Hypothalamus (tissue), 51 donors: ENCODE results near the gene GRIN3B.

Experiments used
- DNase-seq, 51 donors: peaks; one replicate each; lab custom pipeline; 2025; lab: John Stamatoyannopoulos, UW

Gene GRIN3B

GRCh38 chr19:1053176-1054101, 53.2 kb downstream of the GRIN3B start:
- DNase-seq: no peak

DNA sequence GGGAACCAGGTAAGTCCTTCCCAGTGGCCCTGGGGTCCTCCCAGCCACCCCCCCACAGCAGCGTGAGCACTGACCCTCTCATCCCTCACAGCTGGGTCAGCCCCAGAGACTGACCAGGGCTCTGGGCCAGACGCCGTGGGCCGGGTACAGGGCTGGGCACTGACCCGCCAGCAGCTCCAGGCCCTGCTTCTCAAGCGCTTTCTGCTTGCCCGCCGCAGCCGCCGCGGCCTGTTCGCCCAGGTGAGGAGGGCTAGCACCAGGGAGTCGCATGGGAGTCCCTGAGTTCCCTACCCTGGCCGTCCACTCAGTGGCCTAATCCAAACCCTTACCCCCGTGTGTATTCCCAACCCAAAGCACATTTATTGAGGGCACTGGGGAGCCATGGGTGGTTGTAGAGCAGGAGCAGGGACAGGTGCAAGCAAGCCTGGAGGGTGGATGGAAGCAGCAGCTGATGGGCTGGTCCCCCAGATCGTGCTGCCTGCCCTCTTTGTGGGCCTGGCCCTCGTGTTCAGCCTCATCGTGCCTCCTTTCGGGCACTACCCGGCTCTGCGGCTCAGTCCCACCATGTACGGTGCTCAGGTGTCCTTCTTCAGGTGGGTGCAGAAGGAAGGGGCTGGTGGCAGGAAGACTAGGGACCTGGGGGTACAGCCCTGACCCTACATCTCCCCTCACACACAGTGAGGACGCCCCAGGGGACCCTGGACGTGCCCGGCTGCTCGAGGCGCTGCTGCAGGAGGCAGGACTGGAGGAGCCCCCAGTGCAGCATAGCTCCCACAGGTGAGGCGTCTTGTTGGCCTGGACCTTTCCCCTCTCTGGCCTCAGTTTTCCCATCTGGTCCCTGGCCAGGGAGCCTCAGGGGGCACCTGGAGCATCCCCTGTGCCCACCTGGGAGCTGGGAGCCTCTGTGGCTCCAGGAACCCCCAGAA, 54.1 kb downstream of the GRIN3B start:
- no peak for DNase-seq

DNA sequence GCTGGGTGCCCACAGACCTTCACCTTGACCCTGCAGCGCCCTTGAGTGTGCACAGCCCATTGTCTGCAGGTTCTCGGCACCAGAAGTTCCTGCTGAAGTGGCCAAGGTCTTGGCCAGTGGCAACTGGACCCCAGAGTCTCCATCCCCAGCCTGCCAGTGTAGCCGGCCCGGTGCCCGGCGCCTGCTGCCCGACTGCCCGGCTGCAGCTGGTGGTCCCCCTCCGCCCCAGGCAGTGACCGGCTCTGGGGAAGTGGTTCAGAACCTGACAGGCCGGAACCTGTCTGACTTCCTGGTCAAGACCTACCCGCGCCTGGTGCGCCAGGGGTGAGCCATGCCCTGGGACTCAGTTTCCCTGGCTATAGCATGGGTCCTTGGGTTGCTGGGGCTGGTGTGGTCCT, 54.8 kb downstream of the GRIN3B start:
- no peak for DNase-seq

GRCh38 chr19:1055886-1056620, 55.8 kb downstream of the GRIN3B start:
- DNase-seq: no peak

DNA sequence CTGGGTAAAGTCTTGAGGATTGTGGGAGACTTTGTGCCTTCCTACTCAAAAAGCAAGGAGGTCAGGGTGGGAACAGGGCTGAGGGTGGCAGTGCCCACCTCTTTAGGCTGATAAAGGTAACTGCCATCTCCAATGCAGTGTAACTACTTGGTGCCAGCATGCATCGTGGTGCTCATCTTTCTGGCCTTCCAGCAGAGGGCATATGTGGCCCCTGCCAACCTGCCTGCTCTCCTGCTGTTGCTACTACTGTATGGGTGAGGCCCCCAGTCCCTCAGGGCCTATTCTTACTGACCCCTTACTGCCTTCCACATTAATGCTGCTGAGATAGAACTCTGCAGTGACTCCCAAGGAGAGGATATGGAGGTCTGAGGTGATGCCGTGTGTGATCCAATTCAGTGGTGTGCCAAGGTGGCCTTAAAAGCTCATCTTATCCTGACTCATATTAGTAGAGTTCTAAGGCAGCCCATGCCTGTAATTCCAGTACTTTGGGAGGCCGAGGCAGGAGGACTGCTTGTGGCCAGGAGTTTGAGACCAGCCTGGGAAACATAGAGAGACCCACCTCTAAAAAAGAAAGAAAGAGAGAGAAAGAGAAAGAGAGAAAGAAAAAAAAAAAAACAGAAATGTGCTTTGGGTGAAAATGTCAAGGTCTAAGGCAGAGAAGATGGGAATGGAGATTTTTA, 57.1 kb downstream of the GRIN3B start:
- DNase-seq: no peak

GRCh38 chr19:1058112-1058511, 57.9 kb downstream of the GRIN3B start:
- no peak for DNase-seq
